Measurements from ENCODE around the gene BZW1.

The BZW1 gene

GRCh38 chr2:200864176-200865034 is 52.7 kb downstream of the BZW1 start, which contains the start of gene CLK1 (continued):
- TF ChIP-seq MZF1 (tag by site-specific recombination; IDR thresholded peaks at IDR 0.05; ENCODE audit: borderline replicate concordance) (no peak), ZBTB49 (tag by site-specific recombination; IDR thresholded peaks at IDR 0.05; ENCODE audit: low read depth) (no peak), KLF17 (tag by site-specific recombination; IDR thresholded peaks at IDR 0.05) (peak; percentile 78; the same call in 1 of the 2 replicates), GLI2 (tag by site-specific recombination; IDR thresholded peaks at IDR 0.05; ENCODE audit: borderline replicate concordance, low read depth) (no peak), ZNF114 (tag by site-specific recombination; IDR thresholded peaks at IDR 0.05) (no peak), ZNF660 (tag by site-specific recombination; IDR thresholded peaks at IDR 0.05) (peak; percentile 65; the same call in 1 of the 2 replicates), HOXA7 (CRISPR knock-in tag; IDR thresholded peaks at IDR 0.05; ENCODE audit: borderline replicate concordance) (no peak), ZNF26 (tag by site-specific recombination; IDR thresholded peaks at IDR 0.05) (no peak), ZNF747 (tag by site-specific recombination; IDR thresholded peaks at IDR 0.05) (no peak), ZNF518A (tag by site-specific recombination; conservative IDR thresholded peaks at IDR 0.05; ENCODE audit: low read depth) (no peak), ZNF596 (tag by site-specific recombination; IDR thresholded peaks at IDR 0.05) (no peak), ZNF549 (tag by site-specific recombination; IDR thresholded peaks at IDR 0.05) (no peak), ZNF248 (tag by site-specific recombination; IDR thresholded peaks at IDR 0.05) (no peak), PATZ1 (tag by site-specific recombination; IDR thresholded peaks at IDR 0.05) (0 out of 2 replicates have a peak, but pooled peaks have one; percentile 23), KLF8 (tag by site-specific recombination; IDR thresholded peaks at IDR 0.05) (peak; percentile 35; the same call in 1 of the 2 replicates), ZSCAN16 (tag by site-specific recombination; IDR thresholded peaks at IDR 0.05) (no peak), ZNF530 (tag by site-specific recombination; IDR thresholded peaks at IDR 0.05; ENCODE audit: low read depth) (no peak), ZEB2 (tag by site-specific recombination; IDR thresholded peaks at IDR 0.05) (0 out of 2 replicates have a peak, but pooled peaks have one; percentile 37), TRIM28 (IDR thresholded peaks at IDR 0.05; ENCODE audit: borderline replicate concordance, low read length) (no peak), SALL2 (tag by site-specific recombination; IDR thresholded peaks at IDR 0.05; ENCODE audit: borderline replicate concordance) (no peak), BCL11B (tag by site-specific recombination; IDR thresholded peaks at IDR 0.05; ENCODE audit: low read depth) (no peak), KLF7 (tag by site-specific recombination; IDR thresholded peaks at IDR 0.05; ENCODE audit: borderline replicate concordance) (peak; percentile 61; the same call in 1 of the 2 replicates), ZNF19 (tag by site-specific recombination; IDR thresholded peaks at IDR 0.05; ENCODE audit: low read depth) (no peak), ZNF610 (tag by site-specific recombination; IDR thresholded peaks at IDR 0.05; ENCODE audit: borderline replicate concordance) (0 out of 2 replicates have a peak, but pooled peaks have one; percentile 46), ZNF645 (tag by site-specific recombination; IDR thresholded peaks at IDR 0.05) (no peak)

All from HEK293 (cell line).